HEK293T (cell line): ENCODE results near the gene FRMD1.

ENCODE experiments used
- CTCF ChIA-PET: fragments of 350-600 bp; formaldehyde crosslinking; extraction: SDS; loops from one replicate; lab custom pipeline; 2021; ENCODE audit warnings: antibody characterized with exemption, inconsistent platforms; lab: Yijun Ruan, JAX
- POLR2A ChIA-PET: fragments of 350-600 bp; formaldehyde crosslinking; extraction: SDS; loops from one replicate; lab custom pipeline; 2020; ENCODE audit warnings: antibody characterized with exemption, inconsistent platforms; lab: Yijun Ruan, JAX
- DNase-seq: peaks from one replicate; pipeline ENCODE4 v3.0.0; 2012; ENCODE audit warnings: mixed read lengths; ENCODE audit errors: extremely low spot score
- ARNT ChIP-seq: fragments of 450-650 bp; IDR thresholded peaks from 2 replicates; pipeline ENCODE4 v1.6.1; 2017; ENCODE audit warnings: mild to moderate bottlenecking
- BHLHE40 ChIP-seq: fragments of 450-650 bp; IDR thresholded peaks from 2 replicates; pipeline ENCODE4 v1.6.1; 2016; ENCODE audit warnings: mild to moderate bottlenecking, moderate library complexity, borderline replicate concordance
- CTBP1 ChIP-seq: fragments of 450-650 bp; IDR thresholded peaks from 2 replicates; pipeline ENCODE4 v1.6.1; 2016; ENCODE audit warnings: borderline replicate concordance
- ELF4 ChIP-seq: fragments of 450-650 bp; IDR thresholded peaks from 2 replicates; pipeline ENCODE4 v1.6.1; 2017; ENCODE audit warnings: antibody characterized with exemption
- FOXA1 ChIP-seq: fragments of 450-650 bp; IDR thresholded peaks from 2 replicates; pipeline ENCODE4 v1.6.1; 2016; ENCODE audit warnings: mild to moderate bottlenecking
- FOXK2 ChIP-seq: fragments of 450-650 bp; IDR thresholded peaks from 2 replicates; pipeline ENCODE4 v1.6.1; 2016; ENCODE audit warnings: mild to moderate bottlenecking
- FOXM1 ChIP-seq: fragments of 450-650 bp; IDR thresholded peaks from 2 replicates; pipeline ENCODE4 v1.6.1; 2017; ENCODE audit warnings: mild to moderate bottlenecking, borderline replicate concordance
- HDGF ChIP-seq: fragments of 450-650 bp; IDR thresholded peaks from 2 replicates; pipeline ENCODE4 v1.6.1; 2017; ENCODE audit warnings: antibody characterized with exemption, borderline replicate concordance
- L3MBTL2 ChIP-seq: fragments of 450-650 bp; conservative IDR thresholded peaks from 2 replicates; pipeline ENCODE4 v1.6.1; 2016; ENCODE audit warnings: mild to moderate bottlenecking
- LEF1 ChIP-seq: fragments of 450-650 bp; IDR thresholded peaks from 2 replicates; pipeline ENCODE4 v1.6.1; 2017; ENCODE audit warnings: mild to moderate bottlenecking, borderline replicate concordance
- NFRKB ChIP-seq: fragments of 450-650 bp; IDR thresholded peaks from 2 replicates; pipeline ENCODE4 v1.6.1; 2016; ENCODE audit warnings: mild to moderate bottlenecking, moderate library complexity
- PKNOX1 ChIP-seq: fragments of 450-650 bp; IDR thresholded peaks from 2 replicates; pipeline ENCODE4 v1.6.1; 2016
- SP1 ChIP-seq: fragments of 450-650 bp; IDR thresholded peaks from 2 replicates; pipeline ENCODE4 v1.6.1; 2017
- SUZ12 ChIP-seq: fragments of 450-650 bp; IDR thresholded peaks from 2 replicates; pipeline ENCODE4 v1.6.1; 2016; ENCODE audit warnings: mild to moderate bottlenecking
- TARDBP ChIP-seq: fragments of 450-650 bp; IDR thresholded peaks from 2 replicates; pipeline ENCODE4 v1.6.1; 2016
- ZNF384 ChIP-seq: fragments of 450-650 bp; IDR thresholded peaks from 2 replicates; pipeline ENCODE4 v1.6.1; 2016

FRMD1 gene

GRCh38 chr6:168029459-168030217 lies 49.4 kb downstream of the FRMD1 start:
- ChIA-PET POLR2A (no interaction called here), CTCF (no interaction called here)
- no peak for DNase-seq
- TF ChIP-seq ZNF384 (no peak), ARNT (no peak), FOXM1 (no peak), TARDBP (no peak), LEF1 (no peak), L3MBTL2 (no peak), HDGF (no peak), ELF4 (no peak), SUZ12 (no peak), CTBP1 (no peak), NFRKB (no peak), FOXA1 (no peak)

GRCh38 chr6:168028181-168028580 lies 50.8 kb downstream of the FRMD1 start:
- TF ChIP-seq LEF1: no peak
- no peak for TF ChIP-seq TARDBP
- TF ChIP-seq FOXA1: no peak
- no peak for TF ChIP-seq BHLHE40
- no peak for TF ChIP-seq FOXK2
- no peak for TF ChIP-seq ZNF384
- no peak for TF ChIP-seq L3MBTL2
- TF ChIP-seq FOXM1: no peak
- no peak for TF ChIP-seq ELF4
- no peak for TF ChIP-seq NFRKB
- TF ChIP-seq HDGF: no peak
- TF ChIP-seq SUZ12: no peak
- no peak for TF ChIP-seq CTBP1
- TF ChIP-seq ARNT: no peak
- no peak for TF ChIP-seq SP1
- no peak for TF ChIP-seq PKNOX1
- CTCF ChIA-PET: no interaction called here
- no peak for DNase-seq
- POLR2A ChIA-PET: no interaction called here

- CTCF ChIA-PET: no interaction called here
- no peak for DNase-seq
- no peak for TF ChIP-seq SP1
- no peak for TF ChIP-seq ELF4
- POLR2A ChIA-PET: no interaction called here
These were observed 51.5 kb downstream of the FRMD1 start for GRCh38 chr6:168027521-168027920.

- TF ChIP-seq TARDBP (no peak), L3MBTL2 (no peak), ARNT (no peak)
- DNase-seq: no peak
- POLR2A ChIA-PET: no interaction called here
- CTCF ChIA-PET: no interaction called here
These were observed 52.1 kb downstream of the FRMD1 start for GRCh38 chr6:168026925-168027324.

- peak; percentile 68 for DNase-seq
- ChIA-PET CTCF (no interaction called here), POLR2A (interaction anchor here (0.9 to 1.4 kb wide), 2 partner anchors 10 to 132 kb away, joined by 3 to 10 read pairs; no protein-coding TSS in a partner anchor)
- TF ChIP-seq SUZ12: no peak
- no peak for TF ChIP-seq ELF4
- TF ChIP-seq PKNOX1: peak; percentile 80
- TF ChIP-seq L3MBTL2: peak; percentile 75
These were observed 52.9 kb downstream of the FRMD1 start for GRCh38 chr6:168025831-168026710.

GRCh38 chr6:168024951-168025510 lies 54.0 kb downstream of the FRMD1 start:
- POLR2A ChIA-PET: interaction anchor here (1.4 kb wide), 1 partner anchor 11 kb away, joined by 10 read pairs; no protein-coding TSS in a partner anchor
- TF ChIP-seq SUZ12 (no peak), TARDBP (no peak), CTBP1 (no peak), BHLHE40 (no peak), ELF4 (no peak), ARNT (no peak), FOXA1 (no peak), FOXM1 (no peak), NFRKB (no peak), HDGF (no peak), PKNOX1 (no peak), ZNF384 (no peak), SP1 (no peak), LEF1 (no peak), L3MBTL2 (no peak), FOXK2 (no peak)
- CTCF ChIA-PET: no interaction called here
- DNase-seq: no peak
